ENCODE data around the gene KHDC4. TPM values are rescaled to one million over a fixed set of nuclear protein-coding genes. Genes with fewer than 3 reads are reported as not detected.

The KHDC4 gene
- total and polyA plus RNA-seq, 9 of the 15 experiments (the other 6 are each of a cell fraction or from before 2014, with no cell fraction given) = 12.1 to 185 (median 65.6) TPM

GRCh38 chr1:155964193-155964592, 30.0 kb upstream of the KHDC4 start:
- no peak for DNase-seq (ENCODE audit: extremely low read depth in 1 of 4, low spot score in 3 of 4)
- Histone ChIP-seq H3K9me1 (ENCODE audit: control insufficient read depth, insufficient read depth, low read length) (peaks cover 5% of the 10 kb centered on the region), H3K36me3 (ENCODE audit: control insufficient read depth, insufficient read depth, low read length) (peaks cover 91% of the 10 kb centered on the region; the same call in 2 of the 3 replicates), H4K20me1 (replicated peaks; ENCODE audit: control insufficient read depth, insufficient read depth, low read length) (peaks cover 11% of the 10 kb centered on the region; the same call in 1 of the 2 replicates), H3K4me3 (no peak overlapping the region), H3K9me3 (replicated peaks; ENCODE audit: control insufficient read depth, insufficient read depth, low read depth, low read length) (no peaks in the 10 kb centered on the region), H3K4me1 (replicated peaks in 1 of 2; ENCODE audit: control insufficient read depth in 2 of 2, insufficient read depth in 2 of 2, low read length in 2 of 2) (peaks cover 3 to 29% of the 10 kb centered on the region in 2 experiments; a peak in 4 of 5 replicates), H2AFZ (ENCODE audit: low read depth, low read length) (no peak overlapping the region), H3K27me3 (ENCODE audit: control insufficient read depth in 2 of 2, insufficient read depth in 2 of 2, low read length in 2 of 2) (no peaks in the 10 kb centered on the region), H3K27ac (ENCODE audit: extremely low read depth, low read depth, low read length) (no peak overlapping the region), H3K9ac (ENCODE audit: insufficient read depth in 1 of 2, low read depth in 2 of 2, low read length in 2 of 2) (peak overlapping the region in 1 of 2 experiments; percentile 3; a peak in 1 of 4 replicates), H3K79me2 (ENCODE audit: control insufficient read depth, insufficient read depth, low read length) (peaks cover 31% of the 10 kb centered on the region), H3K4me2 (ENCODE audit: insufficient read depth, low read length) (no peak overlapping the region)
- no peak for ATAC-seq
- intact Hi-C loops (cut with micrococcal nuclease) (no loop called here), in situ Hi-C loops (cut with MboI) (no loop called here)
- 19% methylated on average over 7 of the region's 7 CpGs for WGBS (ENCODE audit: insufficient coverage, low coverage, missing lambda C conversion rate)
- ChIA-PET POLR2A (interaction anchor here (2.1 to 6.0 kb wide), 3 partner anchors 10 to 13 kb away, joined by 10 to 41 read pairs (median 26); partner anchors contain the start of gene ARHGEF2), CTCF (ENCODE audit: low intra/inter-chr PET ratio) (no interaction called here)
- FAIRE-seq = peak; percentile 79
- BruUV-seq (replicated peaks) = no TSS peak
- no peak for TF ChIP-seq DEAF1 (CRISPR knock-in tag; IDR thresholded peaks at IDR 0.05)
- no peak for TF ChIP-seq TRIM25 (IDR thresholded peaks at IDR 0.05; ENCODE audit: borderline replicate concordance)
- TF ChIP-seq POLR2A (conservative IDR thresholded peaks at IDR 0.05) = no peak
- no peak for TF ChIP-seq BCOR (IDR thresholded peaks at IDR 0.05)
- TF ChIP-seq MTF1 (CRISPR knock-in tag; IDR thresholded peaks at IDR 0.05; ENCODE audit: borderline replicate concordance) = no peak
- TF ChIP-seq PHB (CRISPR knock-in tag; IDR thresholded peaks at IDR 0.05) = no peak
- no peak for TF ChIP-seq CBX1 (IDR thresholded peaks at IDR 0.05; ENCODE audit: low read depth)
- peak; percentile 93 for TF ChIP-seq MEF2A (IDR thresholded peaks at IDR 0.05; ENCODE audit: control insufficient read depth, low read depth, low read length)
- TF ChIP-seq ASH1L (IDR thresholded peaks at IDR 0.05; ENCODE audit: borderline replicate concordance, low read depth, partially characterized antibody) = no peak
- no peak for TF ChIP-seq BMI1 (IDR thresholded peaks at IDR 0.05; ENCODE audit: low read length)
- no peak for TF ChIP-seq PML (IDR thresholded peaks at IDR 0.05; ENCODE audit: low read length)
- TF ChIP-seq NRF1 (conservative IDR thresholded peaks at IDR 0.05 in 1 of 2, IDR thresholded peaks at IDR 0.05 in 1 of 2) = no peak
- TF ChIP-seq SUPT5H (IDR thresholded peaks at IDR 0.05) = no peak
- peak; percentile 77 for TF ChIP-seq L3MBTL2 (IDR thresholded peaks at IDR 0.05)
- no peak for TF ChIP-seq FOXO4 (CRISPR knock-in tag; IDR thresholded peaks at IDR 0.05)
- no peak for TF ChIP-seq PHF21A (IDR thresholded peaks at IDR 0.05; ENCODE audit: borderline replicate concordance, low read depth)
- peak; percentile 17 for TF ChIP-seq MEIS2 (IDR thresholded peaks at IDR 0.05; ENCODE audit: partially characterized antibody)
- TF ChIP-seq ZNF239 (CRISPR knock-in tag; IDR thresholded peaks at IDR 0.05) = no peak
- TF ChIP-seq ZBTB43 (CRISPR knock-in tag; IDR thresholded peaks at IDR 0.05) = no peak
- TF ChIP-seq CTBP1 (IDR thresholded peaks at IDR 0.05; ENCODE audit: borderline replicate concordance) = no peak

Measured in K562 (cell line).